ENCODE measurements around the gene NTSR1. TPM values are rescaled to one million over a fixed set of nuclear protein-coding genes. Genes with fewer than 3 reads are reported as not detected.

The NTSR1 gene
- 0.12 and 0.26 TPM in 2 replicates for total RNA-seq (ENCODE audit: low replicate concordance)

DNA sequence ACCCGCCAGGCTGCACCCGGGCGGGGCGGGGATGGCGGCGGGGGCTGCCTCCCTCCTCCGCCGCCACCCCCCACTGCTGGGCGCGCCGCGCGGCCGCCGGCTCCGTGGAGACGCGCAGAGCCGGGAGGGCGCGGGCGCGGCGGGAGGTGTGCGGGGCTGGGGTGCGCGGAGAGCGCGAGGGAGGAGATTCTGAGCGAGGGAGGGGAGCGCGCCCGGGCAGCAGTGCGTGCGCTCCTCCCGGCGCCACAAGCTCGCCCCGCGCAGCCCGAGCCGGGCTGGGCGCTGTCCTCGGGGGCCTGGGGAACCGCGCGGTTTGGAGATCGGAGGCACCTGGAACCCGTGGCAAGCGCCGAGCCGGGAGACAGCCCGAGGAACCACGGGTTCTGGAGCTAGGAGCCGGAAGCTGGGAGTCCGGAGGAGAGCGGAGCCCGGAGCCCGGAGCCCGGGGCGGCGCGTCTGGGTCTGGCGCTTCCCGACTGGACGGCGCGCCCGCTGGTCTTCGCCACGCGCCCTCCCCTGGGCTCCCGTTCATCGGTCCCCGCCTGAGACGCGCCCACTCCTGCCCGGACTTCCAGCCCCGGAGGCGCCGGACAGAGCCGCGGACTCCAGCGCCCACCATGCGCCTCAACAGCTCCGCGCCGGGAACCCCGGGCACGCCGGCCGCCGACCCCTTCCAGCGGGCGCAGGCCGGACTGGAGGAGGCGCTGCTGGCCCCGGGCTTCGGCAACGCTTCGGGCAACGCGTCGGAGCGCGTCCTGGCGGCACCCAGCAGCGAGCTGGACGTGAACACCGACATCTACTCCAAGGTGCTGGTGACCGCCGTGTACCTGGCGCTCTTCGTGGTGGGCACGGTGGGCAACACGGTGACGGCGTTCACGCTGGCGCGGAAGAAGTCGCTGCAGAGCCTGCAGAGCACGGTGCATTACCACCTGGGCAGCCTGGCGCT, at the start of gene NTSR1:
Gene NTSR1, plus strand, starts transcription at position 246 of the 946 bp plus-strand sequence. Its CDS starts 372 bp downstream, at position 618.
- Mint-ChIP-seq H3K4me3 (peak within 1 kb of the TSS; percentile 48), H3K36me3 (no peaks in the 10 kb centered on the region), H3K27ac (no peak within 1 kb of the TSS), H3K27me3 (ENCODE audit: insufficient read depth, low read depth) (peaks cover 40% of the 10 kb centered on the region), H3K4me1 (peaks cover 19% of the 10 kb centered on the region), H3K9me3 (no peaks in the 10 kb centered on the region)
- no peaks in the 10 kb centered on the region for H3K9me3 ChIP-seq (ENCODE audit: low read depth)
- H3K4me2 ChIP-seq: peak within 1 kb of the TSS; percentile 70
- H3K27me3 ChIP-seq: peaks cover 86% of the 10 kb centered on the region
- peak within 1 kb of the TSS; percentile 36 for H3K4me3 ChIP-seq
- no peak within 1 kb of the TSS for H3K9ac ChIP-seq
- H3K79me2 ChIP-seq (ENCODE audit: low read depth): no peaks in the 10 kb centered on the region
- H4K20me1 ChIP-seq (ENCODE audit: low read depth): peaks cover 21% of the 10 kb centered on the region
- H3K36me3 ChIP-seq: no peaks in the 10 kb centered on the region
- no peak within 1 kb of the TSS for H3K27ac ChIP-seq
- H3K4me1 ChIP-seq: peaks cover 5% of the 10 kb centered on the region
- peak within 1 kb of the TSS; percentile 7 for H2AFZ ChIP-seq (replicated peaks)
- H3F3A ChIP-seq (ENCODE audit: low read depth): no peaks in the 10 kb centered on the region
- DNase-seq (ENCODE audit: low spot score): peak; percentile 70
- TF ChIP-seq EZH2 (IDR thresholded peaks at IDR 0.05): peak; percentile 99
- TF ChIP-seq, protein P1, sequence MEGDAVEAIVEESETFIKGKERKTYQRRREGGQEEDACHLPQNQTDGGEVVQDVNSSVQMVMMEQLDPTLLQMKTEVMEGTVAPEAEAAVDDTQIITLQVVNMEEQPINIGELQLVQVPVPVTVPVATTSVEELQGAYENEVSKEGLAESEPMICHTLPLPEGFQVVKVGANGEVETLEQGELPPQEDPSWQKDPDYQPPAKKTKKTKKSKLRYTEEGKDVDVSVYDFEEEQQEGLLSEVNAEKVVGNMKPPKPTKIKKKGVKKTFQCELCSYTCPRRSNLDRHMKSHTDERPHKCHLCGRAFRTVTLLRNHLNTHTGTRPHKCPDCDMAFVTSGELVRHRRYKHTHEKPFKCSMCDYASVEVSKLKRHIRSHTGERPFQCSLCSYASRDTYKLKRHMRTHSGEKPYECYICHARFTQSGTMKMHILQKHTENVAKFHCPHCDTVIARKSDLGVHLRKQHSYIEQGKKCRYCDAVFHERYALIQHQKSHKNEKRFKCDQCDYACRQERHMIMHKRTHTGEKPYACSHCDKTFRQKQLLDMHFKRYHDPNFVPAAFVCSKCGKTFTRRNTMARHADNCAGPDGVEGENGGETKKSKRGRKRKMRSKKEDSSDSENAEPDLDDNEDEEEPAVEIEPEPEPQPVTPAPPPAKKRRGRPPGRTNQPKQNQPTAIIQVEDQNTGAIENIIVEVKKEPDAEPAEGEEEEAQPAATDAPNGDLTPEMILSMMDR (IDR thresholded peaks at IDR 0.05): peak; percentile 24
- TF ChIP-seq EZH2phosphoT487 (IDR thresholded peaks at IDR 0.05): peak; percentile 99

DNA sequence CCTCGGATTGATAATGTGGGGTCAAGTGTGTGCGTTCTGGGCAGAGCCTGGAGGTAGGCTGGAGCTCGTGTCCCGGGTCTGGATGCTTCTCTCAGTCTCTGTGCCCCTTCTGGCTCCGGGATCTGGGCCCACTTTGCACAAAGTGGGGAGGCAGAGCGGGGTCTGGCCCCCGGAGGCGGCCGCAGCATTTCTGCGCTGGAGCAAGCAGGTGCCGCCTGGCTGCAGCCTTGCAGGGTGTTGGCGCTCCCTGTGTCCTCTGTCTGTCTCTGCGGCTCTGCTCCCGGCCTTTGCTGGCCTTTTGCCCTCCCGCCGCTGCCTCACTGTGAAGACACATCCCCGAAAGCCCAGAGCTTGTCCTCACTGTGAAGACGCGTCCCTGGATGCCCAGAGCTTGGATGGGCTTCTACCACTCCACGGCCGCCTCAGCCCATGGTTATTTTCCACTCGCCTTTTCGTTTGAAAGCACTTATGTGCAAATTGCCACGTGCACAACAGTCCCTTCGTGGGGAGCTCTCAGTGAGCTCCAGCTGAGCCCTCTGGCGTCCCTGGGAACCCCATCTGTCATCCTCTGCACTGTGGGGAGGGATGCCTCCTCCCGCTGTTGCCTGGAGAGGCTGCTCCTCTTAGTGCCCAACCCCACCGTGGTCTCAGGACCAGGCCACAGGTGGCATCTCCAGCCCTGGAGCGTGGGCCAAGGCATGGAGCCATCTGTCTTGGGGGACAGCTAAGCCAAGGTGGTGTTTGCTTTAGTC, 49.0 kb upstream of the NTSR1 start:
- Histone ChIP-seq H3K4me3 (no peak overlapping the region), H3K27ac (no peak overlapping the region)

DNA sequence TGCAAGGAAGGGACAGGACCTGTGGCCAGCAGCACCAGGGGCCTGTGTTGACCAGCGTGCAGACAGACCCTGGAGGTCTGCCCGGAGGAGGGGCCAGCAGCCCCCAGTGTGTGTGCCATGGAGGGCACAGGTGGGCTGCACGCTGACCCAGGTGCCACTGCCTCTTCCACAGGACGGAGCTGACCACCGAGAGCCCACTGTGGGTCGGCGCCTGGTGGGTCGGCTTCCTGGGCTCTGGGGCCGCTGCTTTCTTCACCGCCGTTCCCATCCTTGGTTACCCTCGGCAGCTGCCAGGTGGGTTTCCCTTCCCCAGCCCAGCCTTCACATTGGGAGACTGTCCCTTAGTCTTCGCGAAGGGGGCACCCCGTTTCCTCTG, 48.4 kb upstream of the NTSR1 start:
- H3K27ac ChIP-seq: no peak overlapping the region

More for the DNA sequence above, 49.0 kb upstream of the NTSR1 start:
- Histone ChIP-seq H3K27me3 (no peaks in the 10 kb centered on the region), H3K9me3 (ENCODE audit: low read depth) (no peaks in the 10 kb centered on the region), H3K36me3 (no peaks in the 10 kb centered on the region), H3F3A (ENCODE audit: low read depth) (no peaks in the 10 kb centered on the region), H4K20me1 (ENCODE audit: low read depth) (no peaks in the 10 kb centered on the region), H3K9ac (no peak overlapping the region), H2AFZ (replicated peaks) (no peak overlapping the region), H3K4me1 (peaks cover 10% of the 10 kb centered on the region), H3K79me2 (ENCODE audit: low read depth) (no peaks in the 10 kb centered on the region), H3K4me2 (no peak overlapping the region)
- TF ChIP-seq EZH2phosphoT487 (IDR thresholded peaks at IDR 0.05) (no peak), EZH2 (IDR thresholded peaks at IDR 0.05) (no peak)
- TF ChIP-seq, protein P1 (IDR thresholded peaks at IDR 0.05): no peak
- H3K36me3 Mint-ChIP-seq: no peaks in the 10 kb centered on the region
- no peak overlapping the region for H3K4me3 Mint-ChIP-seq
- DNase-seq (ENCODE audit: low spot score): no peak
- peaks cover 13% of the 10 kb centered on the region for H3K4me1 Mint-ChIP-seq
- peak overlapping the region; percentile 66 for H3K27ac Mint-ChIP-seq
- peaks cover 2% of the 10 kb centered on the region for H3K27me3 Mint-ChIP-seq (ENCODE audit: insufficient read depth, low read depth)
- H3K9me3 Mint-ChIP-seq: no peaks in the 10 kb centered on the region

More for the DNA sequence above, 48.4 kb upstream of the NTSR1 start:
- Histone ChIP-seq H3K9ac (no peak overlapping the region), H3K4me2 (no peak overlapping the region), H2AFZ (replicated peaks) (no peak overlapping the region), H3K36me3 (no peaks in the 10 kb centered on the region), H3K4me3 (no peak overlapping the region), H3K4me1 (peaks cover 10% of the 10 kb centered on the region), H4K20me1 (ENCODE audit: low read depth) (no peaks in the 10 kb centered on the region), H3K79me2 (ENCODE audit: low read depth) (no peaks in the 10 kb centered on the region), H3F3A (ENCODE audit: low read depth) (no peaks in the 10 kb centered on the region), H3K27me3 (no peaks in the 10 kb centered on the region), H3K9me3 (ENCODE audit: low read depth) (no peaks in the 10 kb centered on the region)
- H3K36me3 Mint-ChIP-seq: no peaks in the 10 kb centered on the region
- no peak overlapping the region for H3K4me3 Mint-ChIP-seq
- H3K4me1 Mint-ChIP-seq: peaks cover 16% of the 10 kb centered on the region
- no peak for DNase-seq (ENCODE audit: low spot score)
- no peak overlapping the region for H3K27ac Mint-ChIP-seq
- H3K9me3 Mint-ChIP-seq: no peaks in the 10 kb centered on the region
- TF ChIP-seq, protein P1 (IDR thresholded peaks at IDR 0.05): no peak
- TF ChIP-seq EZH2phosphoT487 (IDR thresholded peaks at IDR 0.05): no peak
- H3K27me3 Mint-ChIP-seq (ENCODE audit: insufficient read depth, low read depth): peaks cover 4% of the 10 kb centered on the region

Measured in neural progenitor cell (in vitro differentiated cells).